ENCODE measurements around the gene NME9.

Gene NME9

DNA sequence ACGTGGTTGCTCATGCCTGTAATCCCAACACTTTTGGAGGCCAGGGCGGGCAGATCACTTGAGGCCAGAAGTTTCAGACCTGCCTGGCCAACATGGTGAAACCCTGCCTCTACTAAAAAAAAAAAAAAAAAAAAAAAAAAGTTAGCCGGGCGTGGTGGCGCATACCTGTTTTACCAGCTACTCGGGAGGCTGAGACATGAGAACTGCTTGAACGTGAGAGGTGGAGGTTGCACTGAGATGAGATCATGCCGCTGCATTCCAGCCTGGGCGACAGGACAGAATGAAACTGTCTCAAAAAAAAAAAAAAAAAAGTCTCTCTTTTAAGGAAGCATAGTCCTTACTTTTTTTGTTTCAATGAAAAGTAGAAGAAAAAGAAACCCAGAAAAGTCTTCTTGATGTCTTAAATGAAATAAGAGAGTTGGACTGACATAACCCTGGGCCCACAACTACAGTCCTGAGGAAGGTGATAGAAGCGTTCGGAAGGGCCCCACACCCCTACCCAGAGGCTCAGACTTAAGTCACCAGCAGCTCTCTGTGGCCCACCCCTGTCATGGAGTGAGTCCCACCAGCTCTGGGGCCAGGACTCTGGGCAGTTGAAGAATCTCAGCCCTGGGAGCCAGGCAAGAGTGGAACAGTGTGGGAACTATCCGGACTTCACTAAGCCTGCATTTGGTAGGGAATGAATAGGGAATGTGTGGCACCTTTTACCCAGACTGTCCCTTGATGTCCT lies 2.6 kb downstream of the NME9 start:
- Histone ChIP-seq H3K9ac (ENCODE audit: low read depth, low read length) (no peak overlapping the region), H3K36me3 (ENCODE audit: control insufficient read depth, insufficient read depth, low read length) (no peaks in the 10 kb centered on the region), H3K9me3 (ENCODE audit: control insufficient read depth, insufficient read depth, low read length) (no peaks in the 10 kb centered on the region), H3K4me1 (ENCODE audit: control insufficient read depth, insufficient read depth, low read length) (peaks cover 3% of the 10 kb centered on the region), H3K27me3 (ENCODE audit: control insufficient read depth, insufficient read depth, low read length) (peaks cover 5% of the 10 kb centered on the region), H3K4me3 (ENCODE audit: low read depth, low read length) (no peak overlapping the region)

DNA sequence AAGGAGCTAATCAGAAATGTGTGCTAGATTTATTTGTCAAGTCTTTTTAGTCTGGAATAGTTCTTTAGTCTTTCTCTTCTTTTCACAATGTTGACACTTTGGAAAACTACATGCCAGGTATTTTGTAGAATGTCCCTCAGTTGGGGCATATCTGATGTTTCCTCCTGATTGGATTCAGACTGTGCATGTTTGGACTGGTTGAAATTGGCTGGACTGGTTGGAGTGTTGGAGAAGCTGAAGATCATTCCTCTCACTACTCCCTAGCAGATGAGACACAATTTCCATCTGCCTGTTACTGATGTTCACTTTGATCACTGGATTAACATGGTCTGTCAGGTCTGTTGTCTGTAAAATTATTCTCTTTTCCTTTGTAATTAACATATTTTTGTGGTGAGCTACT lies 3.7 kb downstream of the NME9 start:
- Histone ChIP-seq H3K9me3 (ENCODE audit: control insufficient read depth, insufficient read depth, low read length) (no peaks in the 10 kb centered on the region), H3K27me3 (ENCODE audit: control insufficient read depth, insufficient read depth, low read length) (peaks cover 5% of the 10 kb centered on the region), H3K9ac (ENCODE audit: low read depth, low read length) (no peak overlapping the region), H3K4me1 (ENCODE audit: control insufficient read depth, insufficient read depth, low read length) (peaks cover 3% of the 10 kb centered on the region), H3K36me3 (ENCODE audit: control insufficient read depth, insufficient read depth, low read length) (no peaks in the 10 kb centered on the region), H3K4me3 (ENCODE audit: low read depth, low read length) (no peak overlapping the region)

DNA sequence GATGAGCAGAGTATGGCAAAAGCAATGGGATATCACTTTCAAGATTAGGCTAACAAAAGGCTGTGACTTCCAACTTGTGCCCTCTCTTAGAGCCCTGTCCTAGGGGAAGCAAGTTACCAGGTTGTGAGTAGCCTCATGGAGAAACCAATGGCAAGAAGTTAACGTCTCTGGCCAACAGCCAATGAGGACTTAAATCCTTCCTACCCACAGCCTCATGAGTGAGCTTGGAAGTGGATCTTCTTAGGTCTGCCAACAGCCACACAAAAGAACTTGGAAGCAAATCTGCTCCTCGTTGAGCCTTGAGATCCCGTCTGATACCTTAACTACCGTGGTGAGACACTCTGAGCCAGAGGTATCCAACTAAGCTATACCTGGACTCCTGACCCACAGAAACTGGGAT lies 5.7 kb downstream of the NME9 start:
- no peaks in the 10 kb centered on the region for H3K9me3 ChIP-seq (ENCODE audit: control insufficient read depth, insufficient read depth, low read length)
- H3K9ac ChIP-seq (ENCODE audit: low read depth, low read length), result no peak overlapping the region
- peaks cover 5% of the 10 kb centered on the region for H3K27me3 ChIP-seq (ENCODE audit: control insufficient read depth, insufficient read depth, low read length)
- no peaks in the 10 kb centered on the region for H3K36me3 ChIP-seq (ENCODE audit: control insufficient read depth, insufficient read depth, low read length)
- no peak overlapping the region for H3K4me3 ChIP-seq (ENCODE audit: low read depth, low read length)
- peaks cover 3% of the 10 kb centered on the region for H3K4me1 ChIP-seq (ENCODE audit: control insufficient read depth, insufficient read depth, low read length)

DNA sequence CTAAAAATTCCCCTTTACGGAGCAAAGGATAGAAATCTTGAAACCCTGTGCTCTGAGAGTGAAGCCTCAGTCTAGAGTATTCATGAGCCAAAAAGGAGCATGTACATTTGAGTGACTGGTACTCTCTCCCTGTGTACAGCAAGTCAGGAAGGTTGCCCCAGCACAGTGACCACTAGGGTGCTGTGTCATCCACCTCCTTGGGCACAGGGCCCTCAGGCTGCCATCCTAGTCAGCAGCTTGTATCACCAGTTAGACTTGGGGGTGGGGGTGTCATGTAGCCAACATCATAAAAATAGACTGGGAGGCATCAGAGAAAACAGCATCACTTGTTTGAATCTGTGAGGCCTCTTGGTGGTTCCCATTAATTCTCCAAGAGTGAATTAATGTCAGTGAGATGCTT lies 12.0 kb downstream of the NME9 start:
- Histone ChIP-seq H3K36me3 (ENCODE audit: control insufficient read depth, insufficient read depth, low read length) (no peaks in the 10 kb centered on the region), H3K4me1 (ENCODE audit: control insufficient read depth, insufficient read depth, low read length) (peaks cover 3% of the 10 kb centered on the region), H3K27me3 (ENCODE audit: control insufficient read depth, insufficient read depth, low read length) (no peaks in the 10 kb centered on the region), H3K9ac (ENCODE audit: low read depth, low read length) (no peak overlapping the region), H3K9me3 (ENCODE audit: control insufficient read depth, insufficient read depth, low read length) (no peaks in the 10 kb centered on the region), H3K4me3 (ENCODE audit: low read depth, low read length) (no peak overlapping the region)

DNA sequence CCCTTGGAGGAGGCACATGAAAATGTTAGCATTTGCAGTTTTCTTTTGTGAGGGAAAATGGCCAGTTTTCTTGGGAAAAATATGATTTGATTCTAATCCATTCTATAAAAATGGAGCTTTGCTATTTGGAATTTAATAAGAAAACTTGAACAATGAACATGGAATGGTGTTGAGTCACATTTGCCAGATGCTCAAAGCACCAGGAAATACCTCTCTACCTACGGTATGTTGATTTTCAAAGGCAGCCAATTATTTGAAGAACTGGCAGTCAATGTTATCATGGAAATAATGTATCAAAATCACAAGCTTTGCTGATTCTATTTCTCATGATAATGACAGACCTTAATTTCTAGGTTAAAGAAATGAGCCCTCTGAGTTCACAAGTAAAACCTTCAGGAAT lies 14.9 kb downstream of the NME9 start:
- H3K4me1 ChIP-seq (ENCODE audit: control insufficient read depth, insufficient read depth, low read length), result no peaks in the 10 kb centered on the region
- H3K4me3 ChIP-seq (ENCODE audit: low read depth, low read length), result no peak overlapping the region
- H3K36me3 ChIP-seq (ENCODE audit: control insufficient read depth, insufficient read depth, low read length), result no peaks in the 10 kb centered on the region
- H3K9me3 ChIP-seq (ENCODE audit: control insufficient read depth, insufficient read depth, low read length), result no peaks in the 10 kb centered on the region
- no peak overlapping the region for H3K9ac ChIP-seq (ENCODE audit: low read depth, low read length)
- no peaks in the 10 kb centered on the region for H3K27me3 ChIP-seq (ENCODE audit: control insufficient read depth, insufficient read depth, low read length)

DNA sequence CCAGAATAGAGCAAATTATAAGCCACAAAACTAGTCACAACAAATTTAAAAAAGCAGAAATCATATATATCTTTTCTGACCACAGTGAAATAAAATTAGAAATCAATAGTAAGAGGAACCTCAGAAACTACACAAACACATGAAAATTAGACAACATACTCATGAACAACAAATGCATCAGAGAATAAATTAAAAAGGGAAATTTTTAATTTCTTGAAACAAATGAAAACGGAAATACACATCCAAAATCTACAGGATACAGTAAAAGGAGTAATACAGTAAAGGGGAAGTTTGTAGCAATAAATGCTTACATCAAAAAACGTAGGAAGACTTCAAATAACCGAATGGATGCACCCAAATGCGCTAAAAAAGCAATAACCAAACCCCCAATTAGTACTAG lies 19.2 kb downstream of the NME9 start:
- Histone ChIP-seq H3K4me1 (ENCODE audit: control insufficient read depth, insufficient read depth, low read length) (no peaks in the 10 kb centered on the region), H3K27me3 (ENCODE audit: control insufficient read depth, insufficient read depth, low read length) (no peaks in the 10 kb centered on the region), H3K9me3 (ENCODE audit: control insufficient read depth, insufficient read depth, low read length) (peaks cover 3% of the 10 kb centered on the region), H3K4me3 (ENCODE audit: low read depth, low read length) (no peak overlapping the region), H3K9ac (ENCODE audit: low read depth, low read length) (no peak overlapping the region), H3K36me3 (ENCODE audit: control insufficient read depth, insufficient read depth, low read length) (no peaks in the 10 kb centered on the region)

DNA sequence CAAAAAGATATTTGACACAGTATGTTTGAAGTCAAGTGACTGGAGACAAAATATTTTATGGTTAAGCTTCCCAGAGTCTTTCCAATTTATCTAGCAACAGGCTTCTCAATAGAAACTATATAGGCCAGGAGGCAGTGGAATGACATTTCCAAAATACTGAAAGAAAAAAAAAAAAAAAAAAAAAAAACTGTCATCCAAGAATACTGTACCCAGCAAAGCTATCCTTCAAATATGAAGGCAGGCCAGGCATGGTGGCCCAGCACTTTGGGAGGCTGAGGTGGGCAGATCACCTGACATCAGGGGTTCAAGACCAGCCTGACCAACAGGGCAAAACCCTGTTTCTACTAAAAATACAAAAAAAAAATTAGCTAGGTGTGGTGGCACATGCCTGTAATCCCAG lies 20.9 kb downstream of the NME9 start:
- H3K9me3 ChIP-seq (ENCODE audit: control insufficient read depth, insufficient read depth, low read length), result peaks cover 3% of the 10 kb centered on the region
- no peaks in the 10 kb centered on the region for H3K27me3 ChIP-seq (ENCODE audit: control insufficient read depth, insufficient read depth, low read length)
- no peaks in the 10 kb centered on the region for H3K36me3 ChIP-seq (ENCODE audit: control insufficient read depth, insufficient read depth, low read length)
- no peak overlapping the region for H3K4me3 ChIP-seq (ENCODE audit: low read depth, low read length)
- no peak overlapping the region for H3K9ac ChIP-seq (ENCODE audit: low read depth, low read length)
- no peaks in the 10 kb centered on the region for H3K4me1 ChIP-seq (ENCODE audit: control insufficient read depth, insufficient read depth, low read length)

DNA sequence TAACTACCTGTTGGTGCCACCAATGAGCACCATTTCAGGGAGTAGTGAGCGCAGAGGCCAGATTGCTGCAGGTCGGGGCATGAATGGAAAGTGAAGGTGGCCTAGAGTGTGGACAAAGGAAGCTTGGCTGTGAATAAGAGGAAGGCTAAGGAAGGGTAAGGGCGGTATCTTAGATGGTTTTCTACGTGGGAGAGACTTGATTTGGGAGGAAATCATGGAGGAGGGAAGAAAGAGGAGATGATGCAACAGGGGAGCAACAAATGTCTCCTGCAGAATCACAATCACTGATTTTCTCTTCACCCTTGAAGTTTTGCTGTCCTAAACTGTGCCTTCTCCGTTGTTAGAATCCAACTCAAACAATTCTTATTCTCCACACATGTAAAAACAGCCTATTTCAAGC lies 21.8 kb downstream of the NME9 start:
- Histone ChIP-seq H3K36me3 (ENCODE audit: control insufficient read depth, insufficient read depth, low read length) (no peaks in the 10 kb centered on the region), H3K27me3 (ENCODE audit: control insufficient read depth, insufficient read depth, low read length) (no peaks in the 10 kb centered on the region), H3K9me3 (ENCODE audit: control insufficient read depth, insufficient read depth, low read length) (peaks cover 3% of the 10 kb centered on the region), H3K9ac (ENCODE audit: low read depth, low read length) (no peak overlapping the region), H3K4me3 (ENCODE audit: low read depth, low read length) (no peak overlapping the region), H3K4me1 (ENCODE audit: control insufficient read depth, insufficient read depth, low read length) (no peaks in the 10 kb centered on the region)

DNA sequence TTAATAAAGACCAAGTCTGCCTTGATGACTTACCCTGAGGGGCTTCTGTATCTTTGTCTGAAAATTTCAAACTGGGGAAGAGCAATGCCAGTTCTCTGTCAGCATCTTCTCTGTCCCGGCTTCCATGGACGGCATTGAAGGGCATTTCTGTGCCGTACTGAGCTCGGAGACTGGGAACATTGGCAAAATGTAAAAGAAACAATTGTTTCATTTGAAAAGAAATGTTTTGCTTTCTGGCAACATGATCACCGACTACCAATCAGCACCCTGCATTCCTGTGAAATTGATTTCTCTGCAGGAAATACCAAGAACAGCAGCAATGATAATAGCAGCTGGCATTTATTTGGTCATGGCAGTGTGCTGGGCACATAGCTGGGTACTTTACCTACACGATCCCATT lies 26.2 kb downstream of the NME9 start:
- peaks cover 4% of the 10 kb centered on the region for H3K36me3 ChIP-seq (ENCODE audit: control insufficient read depth, insufficient read depth, low read length)
- H3K4me3 ChIP-seq (ENCODE audit: low read depth, low read length), result no peak overlapping the region

DNA sequence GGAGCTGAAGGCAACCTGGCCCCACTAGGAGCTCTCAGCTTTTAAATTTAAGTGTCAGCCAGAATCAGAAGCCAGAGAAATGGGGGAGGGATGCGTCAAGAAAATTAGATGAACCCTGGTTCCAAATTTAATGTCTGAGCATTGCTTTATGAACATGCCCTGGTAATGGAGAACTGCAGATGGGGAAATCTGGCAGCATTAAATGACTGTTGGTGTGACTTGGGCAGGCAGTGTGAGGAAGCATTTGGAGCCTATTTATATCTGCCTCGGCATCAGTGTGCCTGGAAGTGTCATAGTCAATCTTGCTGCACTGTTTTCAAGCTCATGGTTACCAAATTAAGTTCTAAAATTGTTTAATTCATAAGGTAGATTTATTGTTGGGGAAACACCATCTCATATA lies 29.0 kb downstream of the NME9 start:
- H3K27me3 ChIP-seq (ENCODE audit: control insufficient read depth, insufficient read depth, low read length), result no peaks in the 10 kb centered on the region
- no peaks in the 10 kb centered on the region for H3K9me3 ChIP-seq (ENCODE audit: control insufficient read depth, insufficient read depth, low read length)
- no peak overlapping the region for H3K4me3 ChIP-seq (ENCODE audit: low read depth, low read length)
- H3K36me3 ChIP-seq (ENCODE audit: control insufficient read depth, insufficient read depth, low read length), result peaks cover 7% of the 10 kb centered on the region
- H3K4me1 ChIP-seq (ENCODE audit: control insufficient read depth, insufficient read depth, low read length), result no peaks in the 10 kb centered on the region
- no peak overlapping the region for H3K9ac ChIP-seq (ENCODE audit: low read depth, low read length)

More for the DNA sequence above, 26.2 kb downstream of the NME9 start:
- Histone ChIP-seq H3K9ac (ENCODE audit: low read depth, low read length) (no peak overlapping the region), H3K4me1 (ENCODE audit: control insufficient read depth, insufficient read depth, low read length) (no peaks in the 10 kb centered on the region), H3K9me3 (ENCODE audit: control insufficient read depth, insufficient read depth, low read length) (peaks cover 3% of the 10 kb centered on the region), H3K27me3 (ENCODE audit: control insufficient read depth, insufficient read depth, low read length) (no peaks in the 10 kb centered on the region)

DNA sequence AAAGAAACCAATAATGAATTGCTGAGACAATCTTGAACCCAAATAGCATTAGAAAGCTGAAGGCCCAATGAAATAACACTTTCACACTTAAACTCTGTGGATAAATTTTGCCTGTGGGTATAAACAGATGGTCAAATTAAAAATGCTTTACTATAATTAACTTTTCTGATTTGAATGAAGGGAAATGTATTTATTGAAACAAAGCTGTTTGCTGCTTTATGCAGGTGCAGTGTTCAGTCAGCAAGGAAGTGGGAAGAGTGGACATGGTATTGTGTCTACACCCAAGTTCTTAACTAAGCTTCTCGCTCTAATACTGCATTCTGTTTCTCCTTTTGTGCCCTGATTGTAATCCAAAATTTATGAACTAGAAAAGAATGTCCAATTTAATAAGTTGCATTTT lies 31.8 kb downstream of the NME9 start:
- no peak overlapping the region for H3K9ac ChIP-seq (ENCODE audit: low read depth, low read length)
- no peak overlapping the region for H3K4me3 ChIP-seq (ENCODE audit: low read depth, low read length)

DNA sequence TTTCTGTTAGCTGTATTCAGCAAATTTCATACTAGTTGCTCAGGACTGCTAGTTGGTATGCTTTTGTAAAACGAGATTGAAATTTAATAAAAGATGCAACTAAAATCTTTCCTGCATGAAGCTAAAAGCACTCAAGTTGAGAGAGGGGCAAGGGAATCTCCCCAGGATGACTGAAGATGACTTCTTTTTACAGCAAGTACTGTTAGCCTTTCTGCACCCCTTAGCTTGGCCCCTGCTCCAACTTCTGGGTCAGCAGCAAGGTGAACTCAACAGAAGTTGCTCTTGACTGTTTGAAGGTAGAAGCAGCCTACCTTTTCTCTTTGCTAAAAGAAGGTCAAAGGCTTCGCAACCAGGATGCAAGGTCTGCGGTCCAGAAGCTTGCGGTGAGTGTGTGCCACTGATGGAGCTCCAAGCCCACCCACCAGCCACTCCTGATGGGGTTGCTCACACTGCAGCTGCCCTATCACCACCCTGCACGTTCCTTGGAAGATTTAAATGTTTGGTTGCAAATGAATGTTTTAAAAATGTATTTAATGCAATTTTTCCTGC lies 32.5 kb downstream of the NME9 start:
- H3K9ac ChIP-seq (ENCODE audit: low read depth, low read length), result no peak overlapping the region
- H3K4me1 ChIP-seq (ENCODE audit: control insufficient read depth, insufficient read depth, low read length), result no peaks in the 10 kb centered on the region
- H3K27me3 ChIP-seq (ENCODE audit: control insufficient read depth, insufficient read depth, low read length), result no peaks in the 10 kb centered on the region
- H3K9me3 ChIP-seq (ENCODE audit: control insufficient read depth, insufficient read depth, low read length), result no peaks in the 10 kb centered on the region
- H3K4me3 ChIP-seq (ENCODE audit: low read depth, low read length), result no peak overlapping the region
- peaks cover 17% of the 10 kb centered on the region for H3K36me3 ChIP-seq (ENCODE audit: control insufficient read depth, insufficient read depth, low read length)

More for the DNA sequence above, 31.8 kb downstream of the NME9 start:
- Histone ChIP-seq H3K36me3 (ENCODE audit: control insufficient read depth, insufficient read depth, low read length) (peaks cover 15% of the 10 kb centered on the region), H3K27me3 (ENCODE audit: control insufficient read depth, insufficient read depth, low read length) (no peaks in the 10 kb centered on the region), H3K4me1 (ENCODE audit: control insufficient read depth, insufficient read depth, low read length) (no peaks in the 10 kb centered on the region), H3K9me3 (ENCODE audit: control insufficient read depth, insufficient read depth, low read length) (no peaks in the 10 kb centered on the region)

Measured in iPS-15b (cell line).